HG03571 (cell line): ENCODE measurements around the gene HES3.
A peak's percentile ranks its signal among the peaks of the same experiment; 100 is the strongest.

ENCODE experiments used
- ATAC-seq: cut with Tn5 transposase; IDR thresholded peaks from one replicate; pipeline ENCODE4 v1.9.1; 2021; ENCODE audit not compliant: unreplicated experiment

HES3 gene

DNA sequence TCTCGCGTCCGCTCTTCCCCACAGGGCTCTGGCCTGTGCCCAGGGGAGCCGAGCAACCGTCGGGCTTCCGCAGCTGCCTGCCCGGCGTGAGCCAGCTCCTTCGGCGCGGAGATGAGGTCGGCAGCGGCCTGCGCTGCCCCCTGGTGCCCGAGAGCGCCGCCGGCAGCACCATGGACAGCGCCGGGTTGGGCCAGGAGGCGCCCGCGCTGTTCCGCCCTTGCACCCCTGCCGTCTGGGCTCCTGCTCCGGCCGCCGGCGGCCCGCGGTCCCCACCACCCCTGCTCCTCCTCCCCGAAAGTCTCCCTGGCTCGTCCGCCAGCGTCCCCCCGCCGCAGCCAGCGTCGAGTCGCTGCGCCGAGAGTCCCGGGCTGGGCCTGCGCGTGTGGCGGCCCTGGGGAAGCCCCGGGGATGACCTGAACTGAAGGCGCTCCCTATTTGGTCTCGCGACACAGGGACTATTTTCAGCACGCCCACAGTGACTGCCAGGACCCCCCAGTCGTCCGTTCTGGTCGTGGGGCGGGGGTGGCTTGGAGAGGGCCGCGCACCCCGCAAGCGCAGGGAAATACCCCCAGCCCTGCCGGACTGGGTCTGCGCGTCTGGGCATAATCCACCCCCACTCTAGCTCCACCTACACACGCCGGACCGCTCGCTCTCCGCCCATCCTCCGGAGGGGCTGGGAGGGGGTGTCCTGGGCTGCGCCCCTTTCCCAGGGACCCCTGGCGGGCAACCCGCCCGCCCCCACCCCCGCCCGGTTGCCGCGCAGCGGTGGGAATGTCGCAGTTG lies 1.3 kb downstream of the HES3 start:
- peak; percentile 51 for ATAC-seq

DNA sequence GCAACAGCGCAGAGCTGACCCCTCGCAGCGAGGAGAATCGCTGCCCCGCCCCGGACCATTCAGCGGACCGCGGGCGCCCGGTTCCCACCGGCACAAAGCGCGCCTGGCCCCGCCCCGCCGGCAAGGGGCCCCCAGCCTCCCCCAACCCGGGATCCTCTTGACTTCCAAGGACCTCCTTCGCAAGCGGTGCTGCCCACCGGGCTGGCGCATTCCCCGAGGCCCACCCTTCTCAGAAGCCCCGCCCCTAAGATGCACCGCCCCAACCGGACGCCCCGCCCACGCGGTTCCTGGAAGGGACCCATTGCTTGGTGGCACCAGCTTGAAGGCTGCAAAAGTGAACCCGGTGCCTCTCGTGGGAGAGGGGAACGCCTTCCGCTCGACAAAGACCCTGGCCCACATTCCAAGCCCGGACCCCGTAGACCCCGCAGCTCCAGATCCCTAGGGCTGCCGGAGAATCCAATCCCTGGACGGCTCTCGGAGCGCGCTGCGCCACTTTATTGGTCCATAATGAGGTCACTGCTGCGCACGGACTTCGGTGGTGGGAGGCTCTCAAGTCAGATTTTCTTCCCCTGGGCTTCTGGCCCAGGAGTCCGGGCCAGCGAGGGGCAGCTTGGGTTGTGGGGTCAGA lies 2.0 kb downstream of the HES3 start:
- ATAC-seq: no peak

DNA sequence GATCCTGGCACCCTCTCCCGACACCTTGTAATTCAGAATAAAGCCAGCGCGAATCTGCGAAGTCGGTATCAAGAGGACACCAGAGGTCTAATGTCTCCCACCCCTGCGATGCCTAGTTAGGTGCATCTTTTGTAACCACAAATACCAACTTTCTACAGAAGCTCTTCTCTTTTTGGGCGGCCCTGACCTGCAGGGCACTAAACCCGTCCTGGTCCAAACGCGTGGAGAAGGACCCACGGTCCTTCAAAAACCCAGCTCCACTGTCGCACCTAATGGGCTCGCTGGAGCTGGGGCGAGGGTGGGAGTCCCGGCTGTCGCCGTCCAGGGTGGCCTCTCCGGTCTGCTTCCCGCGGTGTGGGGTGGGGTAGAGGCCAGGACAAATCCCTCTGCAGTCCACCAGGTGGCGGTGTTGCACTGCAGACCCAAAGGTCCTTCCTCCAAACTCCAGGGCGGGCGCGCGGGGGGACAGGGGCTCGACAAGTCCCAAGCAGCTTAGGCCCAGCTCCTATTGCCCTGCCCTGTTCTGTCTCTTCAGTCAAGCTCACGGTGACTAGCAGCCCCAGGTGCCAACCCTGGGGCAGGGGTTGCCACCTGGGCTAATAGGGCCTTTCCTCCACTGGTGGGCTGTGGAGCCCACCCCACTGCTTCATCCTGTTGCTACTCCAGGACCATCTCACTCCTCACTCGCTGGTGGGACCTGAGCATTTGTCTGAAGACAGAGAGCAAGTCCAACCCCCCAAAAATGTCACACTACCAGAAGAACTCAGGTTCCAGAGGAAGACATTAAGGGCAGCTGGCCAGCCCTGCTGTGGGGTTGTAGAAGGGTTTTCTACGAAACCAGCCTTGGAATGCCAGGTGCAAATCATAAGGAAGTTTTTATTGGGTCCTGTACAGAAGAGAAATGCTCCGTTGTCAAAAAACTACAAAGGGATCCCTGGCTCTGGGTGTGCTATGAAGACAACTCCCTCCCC lies 2.8 kb downstream of the HES3 start:
- ATAC-seq: no peak

DNA sequence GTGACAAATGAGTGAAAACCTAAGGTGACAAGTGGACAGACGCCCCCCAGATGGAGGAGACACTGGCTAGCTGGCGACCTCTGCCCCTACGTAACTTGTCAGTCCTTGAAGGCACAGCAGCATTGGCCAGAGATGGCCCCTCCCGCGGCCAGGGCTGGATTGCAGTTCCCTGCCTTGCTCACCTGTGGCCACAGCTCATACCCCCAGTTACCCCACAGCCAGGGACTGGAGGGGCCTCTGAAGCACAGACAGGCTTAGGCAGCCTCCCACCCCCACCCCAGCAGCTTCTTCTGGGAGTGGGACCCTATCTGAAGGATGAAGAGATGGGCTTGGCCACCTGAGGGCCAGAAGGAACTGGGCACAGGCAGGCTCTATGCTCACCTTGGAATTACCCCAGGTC lies 3.7 kb downstream of the HES3 start:
- ATAC-seq: no peak

DNA sequence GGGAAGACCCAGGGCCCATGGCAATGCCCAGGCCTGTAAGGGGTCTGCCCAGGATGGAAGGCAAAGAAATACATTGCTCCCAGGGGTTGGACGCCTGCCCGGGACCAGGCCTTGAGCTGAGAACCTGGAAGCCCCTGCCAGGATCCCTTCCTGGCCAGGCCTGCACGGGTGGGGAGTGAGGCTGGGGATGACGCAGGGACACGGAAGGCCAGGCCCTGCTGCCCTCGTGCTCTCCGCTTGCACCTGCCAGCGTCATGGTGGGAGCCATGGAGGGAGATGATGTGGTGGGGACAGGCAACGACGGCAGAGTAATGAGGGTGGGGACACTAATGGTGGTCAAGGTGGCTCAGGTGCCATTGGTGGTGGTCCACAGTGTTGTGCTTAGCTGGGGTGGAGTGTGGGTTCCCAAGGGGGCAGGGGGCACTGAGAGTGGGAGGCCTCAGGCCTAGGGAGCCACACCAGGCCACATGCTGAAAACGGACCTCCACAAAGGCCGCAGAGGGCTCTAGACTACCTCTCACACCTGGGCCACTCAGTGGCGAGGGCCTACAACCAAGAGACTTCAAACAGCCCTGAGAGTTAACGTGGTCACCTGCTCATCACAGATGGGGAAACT lies 4.3 kb downstream of the HES3 start:
- no peak for ATAC-seq

DNA sequence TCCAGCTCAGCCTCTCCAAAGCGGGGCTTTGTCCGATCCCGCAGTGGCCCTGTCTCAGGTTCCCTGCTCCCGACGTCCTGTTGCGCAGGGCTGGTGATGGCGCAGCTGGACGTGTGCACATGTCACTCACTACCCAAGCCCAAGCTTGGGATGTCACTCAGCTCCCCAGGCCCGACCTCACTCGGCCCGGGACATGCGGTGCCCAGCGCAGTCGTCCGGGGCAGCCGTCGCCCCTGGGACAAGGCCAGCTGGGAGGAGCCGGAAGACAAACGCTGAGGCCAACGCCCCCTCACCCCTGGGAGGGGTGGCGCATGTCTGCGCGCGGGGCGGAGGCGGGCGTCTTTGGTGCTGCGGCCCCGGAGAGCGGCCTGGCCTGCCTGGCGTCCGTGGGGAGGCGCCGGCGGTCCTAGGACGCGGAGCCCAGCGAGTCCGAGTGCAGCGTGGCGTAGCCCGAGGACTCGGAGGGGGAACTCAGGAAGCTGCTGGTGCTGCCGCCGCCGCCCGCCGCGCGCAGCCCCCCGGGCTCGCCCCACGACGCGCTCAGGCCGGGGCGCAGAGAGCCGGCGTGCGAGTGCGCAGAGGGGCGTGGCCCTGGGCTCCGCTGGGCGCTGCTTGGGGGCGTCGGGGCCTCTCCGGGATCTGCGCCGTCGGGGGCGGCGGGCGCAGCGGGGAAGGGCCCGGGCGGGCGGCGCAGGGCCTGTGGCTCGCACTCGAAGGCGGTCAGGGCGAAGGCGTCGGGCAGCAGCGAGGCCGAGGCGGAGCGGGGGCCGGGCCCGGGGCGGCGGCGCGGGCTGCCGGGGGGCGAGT lies 5.2 kb downstream of the HES3 start:
- no peak for ATAC-seq

DNA sequence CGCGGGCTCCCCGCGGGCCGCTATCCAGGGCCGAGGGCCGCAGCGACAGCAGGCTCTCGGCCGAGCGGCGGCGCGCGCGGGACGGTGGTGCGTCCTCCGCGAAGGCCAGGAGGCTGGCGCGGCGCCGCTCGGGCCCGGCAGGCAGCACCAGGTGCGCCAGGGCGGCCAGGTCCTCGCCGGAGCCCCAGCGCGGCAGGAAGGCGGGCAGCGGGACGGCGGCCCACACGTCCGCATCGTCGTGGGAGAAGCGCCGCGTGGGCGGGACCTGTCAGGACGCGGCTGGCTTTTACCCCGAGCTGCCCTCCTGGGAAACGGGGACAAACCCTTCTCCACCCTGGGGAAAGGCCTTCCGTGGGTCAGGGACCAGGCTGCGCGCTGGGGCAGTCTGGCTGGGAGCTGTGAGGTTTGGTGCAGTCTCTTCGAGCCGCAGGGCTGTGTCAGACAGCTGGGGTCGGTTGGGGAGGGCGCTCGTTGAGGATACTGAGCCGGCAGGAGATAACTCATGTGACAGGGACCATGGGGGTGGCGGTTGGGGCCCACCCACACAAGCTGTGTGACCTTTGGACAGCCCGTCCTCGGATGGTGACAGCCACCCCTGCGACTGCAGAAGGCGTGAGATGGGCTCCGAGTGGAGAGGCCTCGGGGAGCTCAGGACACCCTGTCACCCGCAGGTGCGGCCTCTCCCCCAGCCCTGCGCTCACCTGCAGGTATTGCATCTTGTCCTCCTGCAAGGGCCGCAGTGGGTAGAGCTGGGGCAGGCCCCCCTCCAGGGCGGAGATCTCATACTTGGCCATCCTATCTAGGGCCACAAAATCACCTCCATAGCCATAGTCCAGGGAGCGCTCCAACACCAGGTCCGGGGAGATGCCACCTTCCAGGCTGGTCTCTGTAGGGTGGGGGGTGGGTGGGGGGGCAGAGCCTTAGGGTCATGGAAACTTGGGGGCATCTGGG lies 6.0 kb downstream of the HES3 start:
- ATAC-seq: no peak

DNA sequence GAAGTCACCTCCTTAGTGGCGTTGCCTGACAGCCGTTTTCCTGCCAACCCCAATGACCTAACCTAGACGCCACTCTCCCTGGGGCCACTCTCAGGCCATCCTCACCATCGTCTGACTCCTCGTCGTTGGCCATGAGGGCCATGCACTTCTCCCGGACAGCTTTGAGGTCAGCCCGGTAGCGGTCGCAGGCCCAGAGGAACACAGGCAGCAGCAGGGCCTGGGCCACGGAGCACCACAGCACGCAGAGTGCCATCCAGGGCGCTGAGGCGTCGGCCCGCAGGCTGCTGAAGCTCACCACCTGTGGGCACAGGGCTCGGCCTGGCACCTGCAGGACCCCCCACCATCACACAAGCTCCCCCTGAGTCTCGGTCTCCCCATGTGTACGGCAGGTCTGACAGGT lies 7.3 kb downstream of the HES3 start:
- ATAC-seq: no peak

DNA sequence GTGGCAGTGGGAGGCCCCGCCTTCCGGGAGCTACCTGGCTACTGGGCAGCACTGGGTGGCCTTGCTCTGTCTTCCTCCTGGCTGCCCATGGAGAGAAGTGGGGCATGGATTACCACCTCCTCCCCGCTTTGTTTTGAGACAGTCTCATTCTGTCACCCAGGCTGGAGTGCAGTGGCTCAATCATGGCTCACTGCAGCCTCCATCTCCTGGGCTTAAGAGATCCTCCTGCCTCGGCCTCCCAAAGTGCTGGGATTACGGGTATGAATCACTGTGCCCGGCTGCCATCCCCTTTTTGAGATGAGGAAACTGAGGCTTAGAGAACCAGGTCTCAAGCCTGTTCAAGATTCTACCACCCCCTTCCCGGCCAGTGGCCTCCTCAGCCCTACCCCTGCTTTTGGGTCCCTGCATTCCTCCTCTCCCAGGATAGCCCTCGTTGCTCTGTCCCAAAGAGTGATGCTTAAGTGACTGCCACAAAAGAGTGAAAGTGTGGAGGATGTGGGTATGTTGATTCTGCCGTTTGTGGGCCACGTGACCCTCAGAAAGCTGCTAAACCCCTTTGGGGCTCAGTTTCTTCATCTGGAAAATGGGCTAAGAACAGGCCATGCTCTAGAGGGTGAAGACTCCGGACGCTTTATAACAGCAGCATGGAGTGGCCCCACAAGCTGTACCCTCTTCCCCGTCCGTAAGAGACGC lies 7.8 kb downstream of the HES3 start:
- no peak for ATAC-seq

DNA sequence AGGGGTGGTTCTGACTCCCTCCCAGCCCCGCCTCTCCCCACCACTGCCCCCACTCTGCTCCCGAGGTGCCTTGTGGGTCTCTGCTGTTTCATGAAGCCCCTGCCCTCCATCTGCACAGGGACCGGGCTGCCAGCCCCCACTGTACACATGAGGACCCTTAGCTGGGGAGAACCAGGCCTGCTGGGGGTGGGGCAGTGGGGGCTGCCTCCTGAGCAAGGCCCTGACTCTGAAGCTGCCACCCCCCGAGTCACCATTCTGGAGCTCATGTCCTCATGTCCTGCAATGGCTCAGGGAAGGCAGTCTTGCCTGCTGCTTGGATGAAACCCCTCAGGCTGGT lies 8.4 kb downstream of the HES3 start:
- ATAC-seq: no peak

DNA sequence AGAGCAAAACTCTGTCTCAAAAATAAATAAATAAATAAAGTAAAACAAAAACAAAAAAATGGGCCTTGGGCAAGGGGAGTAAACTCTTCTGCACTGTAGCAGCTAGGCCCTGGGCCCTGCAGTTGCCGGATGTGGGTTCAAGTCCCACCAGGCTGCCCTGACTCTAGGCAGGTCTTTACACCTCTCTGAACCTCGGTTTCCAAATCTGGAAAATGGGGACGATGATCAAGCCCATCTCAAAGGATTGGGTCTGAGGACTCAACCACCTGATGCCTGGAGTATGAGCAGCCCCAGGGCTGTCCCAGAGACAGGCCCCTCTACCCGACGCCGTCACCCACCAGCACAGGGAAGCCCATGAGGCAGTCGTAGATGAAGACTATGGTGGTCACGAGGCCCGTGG lies 9.4 kb downstream of the HES3 start:
- no peak for ATAC-seq

DNA sequence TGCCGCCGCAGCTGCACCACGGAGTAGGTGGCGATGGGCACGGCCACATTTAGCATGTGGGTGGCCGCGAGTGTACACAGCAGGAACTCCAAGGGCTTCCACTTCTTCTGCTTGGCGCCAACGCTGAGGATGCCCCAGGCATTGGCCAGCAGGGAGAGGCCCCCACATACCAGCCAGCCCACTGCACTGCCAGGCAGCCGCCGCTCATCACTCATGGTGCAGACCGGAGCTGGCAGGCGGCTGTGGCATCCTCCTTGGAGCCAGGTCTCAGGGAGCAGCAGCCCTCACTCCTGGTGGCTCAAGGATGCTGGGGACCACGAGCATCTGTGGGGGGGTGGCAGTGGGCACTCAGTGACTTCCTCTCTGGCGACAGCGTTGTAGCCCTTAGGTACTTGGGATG lies 10.7 kb downstream of the HES3 start:
- no peak for ATAC-seq

DNA sequence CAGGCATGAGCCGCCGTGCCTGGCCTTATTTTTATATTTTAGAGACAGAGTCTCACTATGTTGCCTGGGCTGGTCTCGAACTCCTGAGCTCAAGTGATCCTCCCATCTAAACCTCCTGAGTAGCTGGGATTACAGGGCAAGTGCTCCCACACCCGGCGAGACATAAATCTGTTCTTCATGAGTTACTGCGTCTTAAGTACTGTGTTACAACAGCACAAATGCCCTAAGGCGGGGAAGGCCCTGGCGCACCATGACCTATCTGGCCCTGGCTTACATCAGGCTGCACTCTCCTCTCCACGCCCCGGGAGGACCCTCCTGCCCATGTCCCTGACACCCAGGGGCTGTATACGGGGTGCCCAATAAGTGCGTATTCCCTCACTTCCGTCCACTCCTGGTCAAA lies 12.7 kb downstream of the HES3 start:
- no peak for ATAC-seq

DNA sequence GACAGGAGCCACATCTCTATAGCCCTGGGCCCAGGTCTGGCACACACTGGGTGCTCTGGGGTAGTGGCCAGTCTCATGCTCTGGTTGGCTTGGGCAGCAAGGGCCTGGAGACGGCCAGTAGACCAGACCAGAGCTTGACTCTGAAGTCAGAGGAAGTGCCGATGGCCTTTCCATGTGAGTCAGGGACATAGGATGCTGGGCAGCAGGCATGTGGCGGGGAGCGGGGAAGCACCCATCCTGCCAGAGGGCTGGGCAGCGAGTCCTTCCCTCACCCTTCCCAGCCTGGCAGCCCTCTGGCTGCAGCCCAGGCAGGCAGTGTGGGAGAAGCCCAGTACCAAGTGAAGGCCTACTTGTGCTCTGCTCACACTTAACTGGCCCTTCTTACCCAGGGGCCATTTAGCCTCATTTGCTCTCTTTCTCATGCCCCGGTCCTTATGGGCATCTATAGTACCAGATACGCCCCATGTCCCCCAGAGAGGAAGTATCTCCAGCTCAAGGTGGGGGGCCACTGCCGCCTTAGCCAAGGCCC lies 13.6 kb downstream of the HES3 start:
- ATAC-seq: no peak

DNA sequence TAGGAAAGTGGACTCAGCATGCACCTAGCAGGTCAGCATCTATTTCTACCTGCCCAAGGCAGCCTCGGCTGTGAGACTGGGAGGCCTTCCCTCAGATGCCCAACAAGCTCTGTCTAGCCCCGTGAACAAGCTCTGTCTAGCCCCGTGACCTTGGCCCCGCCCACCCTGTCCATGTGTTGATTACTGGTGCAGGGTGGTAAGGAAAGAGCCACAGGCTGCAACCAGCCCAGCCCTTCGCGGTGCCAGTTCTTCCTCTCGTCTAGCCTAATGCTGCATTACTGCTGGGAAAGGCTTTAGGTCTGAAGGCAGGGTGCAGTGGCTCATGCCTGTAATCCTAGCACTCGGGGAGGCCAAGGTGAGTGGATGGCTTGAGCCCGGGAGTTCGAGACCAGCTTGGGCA lies 14.7 kb downstream of the HES3 start:
- ATAC-seq: no peak

DNA sequence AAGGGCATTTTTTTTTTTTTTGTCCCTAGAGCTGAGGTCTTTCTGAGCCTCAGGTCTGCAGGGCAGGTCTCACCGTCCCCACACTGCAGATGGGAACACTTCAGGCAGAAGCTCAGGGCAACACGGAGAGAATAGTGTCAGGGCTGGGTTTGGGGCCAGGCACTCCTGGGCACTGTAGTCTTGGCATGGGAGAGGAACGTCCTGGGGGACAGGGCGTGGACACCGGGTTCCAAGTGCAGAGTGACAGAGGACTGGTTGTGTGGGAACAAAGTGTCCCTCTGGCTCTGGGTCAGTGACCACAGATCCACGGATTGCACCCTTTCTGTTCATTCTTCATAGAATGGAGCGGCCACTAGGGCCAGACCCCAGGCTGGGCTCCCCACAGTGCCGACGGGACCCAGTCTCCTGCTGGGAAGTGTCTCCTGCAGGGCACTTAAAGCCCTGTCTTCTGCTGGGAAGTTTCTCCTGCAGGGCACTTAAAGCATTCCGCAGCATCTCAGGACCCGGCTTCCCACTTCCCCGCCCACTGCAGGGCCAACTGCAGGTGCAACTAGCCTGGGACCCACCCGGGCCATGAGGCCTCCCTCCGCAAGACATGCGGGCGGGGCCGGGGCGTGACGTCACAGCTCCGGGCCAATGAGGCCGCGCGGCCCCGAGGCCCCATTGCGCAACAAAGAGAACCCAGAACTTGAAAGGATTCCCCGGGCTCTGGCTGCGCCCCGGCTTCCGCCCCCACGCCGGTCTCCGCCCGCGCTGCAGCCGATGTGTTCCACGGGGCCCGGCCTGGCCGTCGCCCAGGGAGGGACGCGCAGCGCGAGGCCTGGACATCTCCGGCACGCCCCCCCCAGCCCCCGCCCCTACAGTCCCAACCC lies 15.7 kb downstream of the HES3 start:
- ATAC-seq: peak; percentile 52

DNA sequence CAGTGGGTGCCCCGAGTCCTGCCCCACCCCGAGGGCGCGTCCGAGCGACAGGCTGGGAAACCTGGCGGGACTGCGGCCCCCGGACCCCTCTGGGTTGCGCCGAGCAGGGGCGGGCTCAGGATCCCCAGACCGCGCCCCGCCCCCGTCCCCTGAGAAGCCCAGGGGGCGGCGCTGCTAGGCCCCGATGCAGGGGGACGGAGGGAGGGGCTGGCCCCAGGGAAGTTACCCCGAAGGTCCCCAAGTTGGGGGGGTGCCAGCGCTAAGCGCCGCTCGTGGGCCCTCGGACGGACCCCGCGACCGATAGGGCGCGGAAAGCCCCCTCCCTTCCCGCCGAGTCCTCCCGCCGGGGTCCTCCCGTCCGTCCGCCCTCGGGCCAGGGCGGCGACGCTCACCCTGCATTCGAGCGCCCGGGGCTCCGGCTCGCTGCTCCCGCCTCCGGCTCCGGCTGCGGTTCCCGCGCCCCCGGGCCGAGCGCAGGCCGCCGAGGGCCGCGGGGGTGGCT lies 16.5 kb downstream of the HES3 start:
- ATAC-seq: no peak
